ENCODE measurements around the gene MRPS24. TPM values are rescaled to one million over a fixed set of nuclear protein-coding genes. Genes with fewer than 3 reads are reported as not detected.

The MRPS24 gene
- total and polyA plus RNA-seq, 2 donors (not counting 3 experiments of a cell fraction or from before 2014, with no cell fraction given), result 105 to 279 TPM

DNA sequence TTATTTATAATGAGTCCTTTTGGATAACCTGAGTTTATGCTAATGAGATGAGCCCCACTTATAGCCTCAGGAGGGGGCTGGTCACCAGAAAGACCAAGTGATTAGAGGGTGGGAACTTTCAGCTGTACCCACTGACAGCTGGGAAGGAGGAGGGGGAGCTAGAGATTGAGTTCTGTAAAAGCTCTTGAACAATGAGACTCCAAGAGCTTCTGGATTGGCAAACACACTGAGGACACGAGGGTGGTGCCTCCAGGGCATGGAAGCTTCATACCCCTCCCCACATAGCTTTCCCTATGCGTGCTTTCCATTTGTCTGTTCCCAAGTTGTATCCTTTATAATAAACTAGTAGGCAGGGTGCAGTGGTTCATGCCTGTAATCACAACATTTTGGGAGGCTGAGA, 20.3 kb downstream of the MRPS24 start:
- BruUV-seq (replicated peaks), result no TSS peak
- Histone ChIP-seq H4K20me1 (replicated peaks; ENCODE audit: control insufficient read depth, extremely low read depth, insufficient read depth, low read length) (no peaks in the 10 kb centered on the region), H3K9ac (replicated peaks; ENCODE audit: extremely low read depth, insufficient read depth, low read length) (no peak overlapping the region), H3K36me3 (ENCODE audit: control insufficient read depth in 2 of 2, extremely low read depth in 1 of 2, insufficient read depth in 2 of 2, low read length in 2 of 2) (no peaks in the 10 kb centered on the region), H3K9me1 (replicated peaks; ENCODE audit: control insufficient read depth, extremely low read depth, insufficient read depth, low read length) (no peaks in the 10 kb centered on the region), H3K4me3 (replicated peaks in 1 of 3; ENCODE audit: insufficient read depth in 1 of 3, low read depth in 1 of 3, low read length in 3 of 3) (no peak overlapping the region), H3K4me2 (ENCODE audit: insufficient read depth, low read length) (no peak overlapping the region), H3K9me3 (replicated peaks; ENCODE audit: control insufficient read depth, insufficient read depth, low read length) (no peaks in the 10 kb centered on the region), H3K79me2 (ENCODE audit: control insufficient read depth, insufficient read depth, low read length) (no peaks in the 10 kb centered on the region), H3K27ac (ENCODE audit: insufficient read depth, low read depth, low read length) (no peak overlapping the region), H2AFZ (ENCODE audit: low read depth, low read length) (no peak overlapping the region), H3K27me3 (ENCODE audit: control insufficient read depth in 2 of 2, insufficient read depth in 2 of 2, low read length in 2 of 2) (peaks cover 6 to 7% of the 10 kb centered on the region in 2 experiments), H3K4me1 (ENCODE audit: control insufficient read depth, extremely low read depth, insufficient read depth, low read length) (no peaks in the 10 kb centered on the region)
- DNase-seq (ENCODE audit: low read depth, low spot score) (no peak), FAIRE-seq (no peak)
- ChIA-PET POLR2A (no interaction called here), CTCF (interaction anchor here (0.8 to 1.9 kb wide), 5 partner anchors 9 to 266 kb away, joined by 3 to 9 read pairs (median 3); partner anchors contain the start of gene STK17A)
- dilution Hi-C loops (cut with MboI; ENCODE audit: extremely low pct_ligation_motif_present, low sequenced_read_pairs) (no loop called here), intact Hi-C loops (cut with micrococcal nuclease) (no loop called here)
- TF ChIP-seq FOS (IDR thresholded peaks at IDR 0.05; ENCODE audit: borderline replicate concordance, insufficient read depth, low read length) (no peak), MYC (IDR thresholded peaks at IDR 0.05; ENCODE audit: low read depth, low read length) (no peak), POLR2AphosphoS5 (IDR thresholded peaks at IDR 0.05; ENCODE audit: insufficient read depth, low read depth, low read length) (no peak), EZH2 (IDR thresholded peaks at IDR 0.05; ENCODE audit: borderline replicate concordance, low read depth, low read length, severe bottlenecking) (no peak)
- TF ChIP-seq, protein P1, sequence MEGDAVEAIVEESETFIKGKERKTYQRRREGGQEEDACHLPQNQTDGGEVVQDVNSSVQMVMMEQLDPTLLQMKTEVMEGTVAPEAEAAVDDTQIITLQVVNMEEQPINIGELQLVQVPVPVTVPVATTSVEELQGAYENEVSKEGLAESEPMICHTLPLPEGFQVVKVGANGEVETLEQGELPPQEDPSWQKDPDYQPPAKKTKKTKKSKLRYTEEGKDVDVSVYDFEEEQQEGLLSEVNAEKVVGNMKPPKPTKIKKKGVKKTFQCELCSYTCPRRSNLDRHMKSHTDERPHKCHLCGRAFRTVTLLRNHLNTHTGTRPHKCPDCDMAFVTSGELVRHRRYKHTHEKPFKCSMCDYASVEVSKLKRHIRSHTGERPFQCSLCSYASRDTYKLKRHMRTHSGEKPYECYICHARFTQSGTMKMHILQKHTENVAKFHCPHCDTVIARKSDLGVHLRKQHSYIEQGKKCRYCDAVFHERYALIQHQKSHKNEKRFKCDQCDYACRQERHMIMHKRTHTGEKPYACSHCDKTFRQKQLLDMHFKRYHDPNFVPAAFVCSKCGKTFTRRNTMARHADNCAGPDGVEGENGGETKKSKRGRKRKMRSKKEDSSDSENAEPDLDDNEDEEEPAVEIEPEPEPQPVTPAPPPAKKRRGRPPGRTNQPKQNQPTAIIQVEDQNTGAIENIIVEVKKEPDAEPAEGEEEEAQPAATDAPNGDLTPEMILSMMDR (IDR thresholded peaks at IDR 0.05; ENCODE audit: extremely low read depth in 1 of 2, insufficient read depth in 1 of 2, low read depth in 1 of 2, low read length in 2 of 2), result no peak

DNA sequence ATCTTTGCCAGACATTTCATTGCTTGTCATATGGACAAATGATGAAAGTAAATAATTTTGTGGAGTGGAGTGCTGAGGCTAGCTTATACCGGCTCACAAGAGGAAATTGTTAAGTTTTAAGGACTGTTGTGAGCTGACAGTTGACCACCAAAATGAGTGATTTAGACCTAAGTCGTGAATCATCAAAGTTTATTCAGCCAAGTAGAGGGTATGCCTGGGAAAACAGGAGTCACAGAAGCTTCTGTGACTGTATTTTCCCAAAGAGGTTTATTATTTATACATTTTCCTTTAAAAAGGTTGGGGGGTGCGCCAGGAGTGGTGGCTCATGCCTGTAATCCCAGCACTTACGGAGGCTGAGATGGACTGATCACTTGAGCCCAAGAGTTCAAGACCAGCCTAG, 21.8 kb downstream of the MRPS24 start:
- H3K27me3 ChIP-seq (ENCODE audit: control insufficient read depth in 2 of 2, insufficient read depth in 2 of 2, low read length in 2 of 2), result peaks cover 5 to 6% of the 10 kb centered on the region in 2 experiments
- dilution Hi-C loops (cut with MboI; ENCODE audit: extremely low pct_ligation_motif_present, low sequenced_read_pairs) (no loop called here), intact Hi-C loops (cut with micrococcal nuclease) (no loop called here)
- POLR2A ChIA-PET, result interaction anchor here (0.9 kb wide), 1 partner anchor 265 kb away, joined by 3 read pairs; the partner anchor contains the start of gene STK17A
- H3K4me2 ChIP-seq (ENCODE audit: insufficient read depth, low read length), result no peak overlapping the region
- H3K4me1 ChIP-seq (ENCODE audit: control insufficient read depth, extremely low read depth, insufficient read depth, low read length), result no peaks in the 10 kb centered on the region
- H3K9ac ChIP-seq (replicated peaks; ENCODE audit: extremely low read depth, insufficient read depth, low read length), result no peak overlapping the region
- H3K9me3 ChIP-seq (replicated peaks; ENCODE audit: control insufficient read depth, insufficient read depth, low read length), result no peaks in the 10 kb centered on the region
- DNase-seq (ENCODE audit: low read depth, low spot score) (no peak), FAIRE-seq (no peak)
- TF ChIP-seq, protein P1 (IDR thresholded peaks at IDR 0.05; ENCODE audit: extremely low read depth in 1 of 2, insufficient read depth in 1 of 2, low read depth in 1 of 2, low read length in 2 of 2), result no peak
- TF ChIP-seq POLR2AphosphoS5 (IDR thresholded peaks at IDR 0.05; ENCODE audit: insufficient read depth, low read depth, low read length) (no peak), POLR2A (IDR thresholded peaks at IDR 0.05; ENCODE audit: low read depth, low read length) (no peak), EZH2 (IDR thresholded peaks at IDR 0.05; ENCODE audit: borderline replicate concordance, low read depth, low read length, severe bottlenecking) (no peak), MYC (IDR thresholded peaks at IDR 0.05; ENCODE audit: low read depth, low read length) (no peak), JUN (IDR thresholded peaks at IDR 0.05; ENCODE audit: borderline replicate concordance, insufficient read depth, insufficient read length, low read depth) (no peak), FOS (IDR thresholded peaks at IDR 0.05; ENCODE audit: borderline replicate concordance, insufficient read depth, low read length) (no peak), GATA2 (IDR thresholded peaks at IDR 0.05; ENCODE audit: insufficient read depth, insufficient read length, low read depth, low read length) (no peak)
- TF ChIP-seq, protein P2, sequence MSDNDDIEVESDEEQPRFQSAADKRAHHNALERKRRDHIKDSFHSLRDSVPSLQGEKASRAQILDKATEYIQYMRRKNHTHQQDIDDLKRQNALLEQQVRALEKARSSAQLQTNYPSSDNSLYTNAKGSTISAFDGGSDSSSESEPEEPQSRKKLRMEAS (IDR thresholded peaks at IDR 0.05; ENCODE audit: insufficient read depth, insufficient read length), result no peak
- no peak overlapping the region for H3K4me3 ChIP-seq (replicated peaks in 1 of 3; ENCODE audit: insufficient read depth in 1 of 3, low read depth in 1 of 3, low read length in 3 of 3)
- no peaks in the 10 kb centered on the region for H3K9me1 ChIP-seq (replicated peaks; ENCODE audit: control insufficient read depth, extremely low read depth, insufficient read depth, low read length)
- BruUV-seq (replicated peaks), result no TSS peak
- CTCF ChIA-PET, result interaction anchor here (0.6 to 1.5 kb wide), 3 partner anchors 9 to 265 kb away, joined by 5 read pairs; partner anchors contain the start of gene STK17A
- no peaks in the 10 kb centered on the region for H3K36me3 ChIP-seq (ENCODE audit: control insufficient read depth in 2 of 2, extremely low read depth in 1 of 2, insufficient read depth in 2 of 2, low read length in 2 of 2)
- no peaks in the 10 kb centered on the region for H3K79me2 ChIP-seq (ENCODE audit: control insufficient read depth, insufficient read depth, low read length)
- H4K20me1 ChIP-seq (replicated peaks; ENCODE audit: control insufficient read depth, extremely low read depth, insufficient read depth, low read length), result no peaks in the 10 kb centered on the region
- no peak overlapping the region for H3K27ac ChIP-seq (ENCODE audit: insufficient read depth, low read depth, low read length)
- no peak overlapping the region for H2AFZ ChIP-seq (ENCODE audit: low read depth, low read length)
